ENCODE data around the gene SCYGR7.
"Not testable (repeated sequence)": the region's sequence is repeated elsewhere in the genome, so short reads cannot be mapped to it uniquely, and the experiment has no call there.

SCYGR7 gene

GRCh38 chr2:227719641-227720040, 8.5 kb upstream of the SCYGR7 start:
- Histone ChIP-seq H3K4me1 (ENCODE audit: insufficient read depth, low read length) (no peaks in the 10 kb centered on the region), H3K4me2 (ENCODE audit: insufficient read depth, low read length) (no peak overlapping the region), H3K36me3 (ENCODE audit: insufficient read depth, low read length) (no peaks in the 10 kb centered on the region), H2AFZ (ENCODE audit: low read depth, low read length) (no peak overlapping the region), H3K27me3 (ENCODE audit: insufficient read depth, low read length, poor library complexity) (no peaks in the 10 kb centered on the region), H3K27ac (ENCODE audit: low read length) (no peak overlapping the region), H3K79me2 (ENCODE audit: insufficient read depth, low read length) (no peaks in the 10 kb centered on the region), H4K20me1 (ENCODE audit: insufficient read depth, low read length) (no peaks in the 10 kb centered on the region), H3K4me3 (ENCODE audit: low read depth in 1 of 2, low read length in 2 of 2) (no peak overlapping the region), H3K9me3 (ENCODE audit: insufficient read depth, low read length, severe bottlenecking) (no peaks in the 10 kb centered on the region), H3K9ac (ENCODE audit: low read depth, low read length) (no peak overlapping the region)
- DNase-seq (no peak), ATAC-seq (ENCODE audit: insufficient read depth, low read depth) (no peak)
- TF ChIP-seq EZH2 (IDR thresholded peaks at IDR 0.05; ENCODE audit: borderline replicate concordance, low read depth, low read length, severe bottlenecking): no peak
- TF ChIP-seq, protein P1, sequence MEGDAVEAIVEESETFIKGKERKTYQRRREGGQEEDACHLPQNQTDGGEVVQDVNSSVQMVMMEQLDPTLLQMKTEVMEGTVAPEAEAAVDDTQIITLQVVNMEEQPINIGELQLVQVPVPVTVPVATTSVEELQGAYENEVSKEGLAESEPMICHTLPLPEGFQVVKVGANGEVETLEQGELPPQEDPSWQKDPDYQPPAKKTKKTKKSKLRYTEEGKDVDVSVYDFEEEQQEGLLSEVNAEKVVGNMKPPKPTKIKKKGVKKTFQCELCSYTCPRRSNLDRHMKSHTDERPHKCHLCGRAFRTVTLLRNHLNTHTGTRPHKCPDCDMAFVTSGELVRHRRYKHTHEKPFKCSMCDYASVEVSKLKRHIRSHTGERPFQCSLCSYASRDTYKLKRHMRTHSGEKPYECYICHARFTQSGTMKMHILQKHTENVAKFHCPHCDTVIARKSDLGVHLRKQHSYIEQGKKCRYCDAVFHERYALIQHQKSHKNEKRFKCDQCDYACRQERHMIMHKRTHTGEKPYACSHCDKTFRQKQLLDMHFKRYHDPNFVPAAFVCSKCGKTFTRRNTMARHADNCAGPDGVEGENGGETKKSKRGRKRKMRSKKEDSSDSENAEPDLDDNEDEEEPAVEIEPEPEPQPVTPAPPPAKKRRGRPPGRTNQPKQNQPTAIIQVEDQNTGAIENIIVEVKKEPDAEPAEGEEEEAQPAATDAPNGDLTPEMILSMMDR (IDR thresholded peaks at IDR 0.05; ENCODE audit: borderline replicate concordance, extremely low read depth, low read length, poor library complexity, severe bottlenecking): no peak

DNA sequence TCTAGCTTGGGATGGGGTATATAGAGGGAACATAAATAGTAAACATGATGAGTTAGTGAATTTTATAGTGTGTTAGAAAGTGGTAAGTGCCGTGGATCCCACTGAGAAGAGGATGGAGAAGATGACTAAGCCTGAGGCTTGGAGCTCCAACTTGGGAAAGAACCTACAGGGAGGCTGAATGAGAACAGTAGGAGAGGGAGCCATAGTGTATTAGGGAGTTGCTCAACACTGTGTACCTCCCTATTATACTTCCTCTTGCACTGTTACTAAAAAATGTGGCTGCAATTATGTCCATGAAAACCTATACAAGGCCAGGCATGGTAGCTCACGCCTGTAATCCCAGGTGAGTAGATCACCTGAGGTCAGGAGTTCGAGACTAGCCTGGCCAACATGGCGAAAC, 7.5 kb upstream of the SCYGR7 start:
- Histone ChIP-seq H3K4me2 (ENCODE audit: insufficient read depth, low read length) (no peak overlapping the region), H3K9me3 (ENCODE audit: insufficient read depth, low read length, severe bottlenecking) (no peaks in the 10 kb centered on the region), H3K9ac (ENCODE audit: low read depth, low read length) (no peak overlapping the region), H4K20me1 (ENCODE audit: insufficient read depth, low read length) (no peaks in the 10 kb centered on the region), H3K27me3 (ENCODE audit: insufficient read depth, low read length, poor library complexity) (no peaks in the 10 kb centered on the region), H2AFZ (ENCODE audit: low read depth, low read length) (no peak overlapping the region), H3K79me2 (ENCODE audit: insufficient read depth, low read length) (no peaks in the 10 kb centered on the region), H3K4me3 (ENCODE audit: low read depth in 1 of 2, low read length in 2 of 2) (no peak overlapping the region), H3K27ac (ENCODE audit: low read length) (no peak overlapping the region), H3K4me1 (ENCODE audit: insufficient read depth, low read length) (no peaks in the 10 kb centered on the region), H3K36me3 (ENCODE audit: insufficient read depth, low read length) (no peaks in the 10 kb centered on the region)
- DNase-seq: no peak
- TF ChIP-seq, protein P1 (IDR thresholded peaks at IDR 0.05; ENCODE audit: borderline replicate concordance, extremely low read depth, low read length, poor library complexity, severe bottlenecking): no peak
- TF ChIP-seq EZH2 (IDR thresholded peaks at IDR 0.05; ENCODE audit: borderline replicate concordance, low read depth, low read length, severe bottlenecking): no peak
- ATAC-seq (ENCODE audit: insufficient read depth, low read depth): no peak

DNA sequence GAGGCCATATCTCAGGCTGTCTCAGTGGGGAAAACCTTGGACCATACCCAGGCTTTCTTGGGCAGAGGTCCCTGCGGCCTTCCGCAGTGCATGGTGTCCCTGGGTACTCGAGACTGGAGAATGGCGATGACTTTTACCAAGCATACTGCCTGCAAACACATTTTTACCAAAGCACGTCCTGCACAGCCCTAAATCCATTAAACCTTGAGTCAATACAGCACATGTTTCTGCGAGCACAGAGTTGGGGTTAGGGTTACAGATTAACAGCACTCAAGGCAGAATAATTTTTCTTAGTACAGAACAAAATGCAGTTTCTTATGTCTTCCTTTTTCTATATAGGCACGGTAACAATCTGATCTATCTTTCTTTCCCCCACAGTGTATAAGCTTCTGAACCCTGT, 5.3 kb upstream of the SCYGR7 start:
- not testable (repeated sequence) for H3K27ac ChIP-seq (ENCODE audit: low read length); H3K9ac ChIP-seq (ENCODE audit: low read depth, low read length); H3K4me2 ChIP-seq (ENCODE audit: insufficient read depth, low read length); H3K9me3 ChIP-seq (ENCODE audit: insufficient read depth, low read length, severe bottlenecking); H3K36me3 ChIP-seq (ENCODE audit: insufficient read depth, low read length); H3K4me3 ChIP-seq (ENCODE audit: low read depth in 1 of 2, low read length in 2 of 2); H2AFZ ChIP-seq (ENCODE audit: low read depth, low read length); H3K79me2 ChIP-seq (ENCODE audit: insufficient read depth, low read length); H3K4me1 ChIP-seq (ENCODE audit: insufficient read depth, low read length); DNase-seq; H3K27me3 ChIP-seq (ENCODE audit: insufficient read depth, low read length, poor library complexity); H4K20me1 ChIP-seq (ENCODE audit: insufficient read depth, low read length); ATAC-seq (ENCODE audit: insufficient read depth, low read depth)

DNA sequence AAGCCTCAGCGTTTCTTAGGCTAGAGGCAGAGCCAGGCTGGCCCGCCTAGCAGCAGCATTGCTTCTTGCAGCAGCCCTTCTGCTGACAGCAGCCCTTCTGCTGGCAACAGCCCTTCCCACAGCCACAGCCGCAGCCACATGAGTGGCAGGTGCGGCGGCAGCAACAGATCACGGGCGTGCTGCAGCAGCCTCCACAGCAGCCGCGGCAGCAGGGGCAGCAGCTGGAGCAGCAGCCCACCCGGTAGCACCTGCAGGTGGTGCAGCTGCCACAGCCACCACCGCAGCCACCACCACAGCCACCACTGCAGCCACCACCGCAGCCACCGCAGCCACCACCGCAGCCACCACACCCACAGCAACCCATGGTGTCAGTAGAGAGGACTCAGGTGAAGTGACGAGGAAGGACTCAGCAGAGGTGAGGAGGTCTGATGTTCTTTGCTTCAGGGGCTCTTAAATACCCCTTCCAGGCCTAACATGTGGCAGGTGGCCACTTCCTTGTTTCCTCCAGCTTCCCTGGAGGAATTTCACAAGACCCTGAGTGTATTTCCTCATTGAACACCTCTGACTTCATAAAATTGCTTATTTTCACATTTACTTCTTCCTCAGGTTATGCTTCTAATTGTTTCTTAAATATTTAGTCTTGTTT, 3.6 kb upstream of the SCYGR7 start, which contains the start of gene SCYGR6:
TSS of gene SCYGR6 (minus strand) at position 364 of the 646 bp plus-strand sequence. CDS start at position 364, 0 bp downstream.
- H3K79me2 ChIP-seq (ENCODE audit: insufficient read depth, low read length): no peaks in the 10 kb centered on the region
- no peaks in the 10 kb centered on the region for H3K27me3 ChIP-seq (ENCODE audit: insufficient read depth, low read length, poor library complexity)
- no peak for DNase-seq
- no peaks in the 10 kb centered on the region for H3K9me3 ChIP-seq (ENCODE audit: insufficient read depth, low read length, severe bottlenecking)
- H3K36me3 ChIP-seq (ENCODE audit: insufficient read depth, low read length): no peaks in the 10 kb centered on the region
- no peak within 1 kb of the TSS for H3K27ac ChIP-seq (ENCODE audit: low read length)
- no peak within 1 kb of the TSS for H3K4me3 ChIP-seq (ENCODE audit: low read depth in 1 of 2, low read length in 2 of 2)
- H4K20me1 ChIP-seq (ENCODE audit: insufficient read depth, low read length): no peaks in the 10 kb centered on the region
- no peak within 1 kb of the TSS for H2AFZ ChIP-seq (ENCODE audit: low read depth, low read length)
- ATAC-seq (ENCODE audit: insufficient read depth, low read depth): no peak
- H3K4me1 ChIP-seq (ENCODE audit: insufficient read depth, low read length): no peaks in the 10 kb centered on the region
- no peak within 1 kb of the TSS for H3K9ac ChIP-seq (ENCODE audit: low read depth, low read length)
- TF ChIP-seq, protein P1 (IDR thresholded peaks at IDR 0.05; ENCODE audit: borderline replicate concordance, extremely low read depth, low read length, poor library complexity, severe bottlenecking): no peak
- no peak for TF ChIP-seq EZH2 (IDR thresholded peaks at IDR 0.05; ENCODE audit: borderline replicate concordance, low read depth, low read length, severe bottlenecking)
- H3K4me2 ChIP-seq (ENCODE audit: insufficient read depth, low read length): no peak within 1 kb of the TSS

Measured in DND-41 (cell line).